ENCODE data around the gene PRAMEF5.
"Not testable (repeated sequence)": the region's sequence is repeated elsewhere in the genome, so short reads cannot be mapped to it uniquely, and the experiment has no call there.

GRCh38 chr1:13253898-13254297 is at the start of gene PRAMEF5:
- not testable (repeated sequence) for TF ChIP-seq CTCF (conservative IDR thresholded peaks at IDR 0.05 in 1 of 2, IDR thresholded peaks at IDR 0.05 in 1 of 2; ENCODE audit: extremely low read depth in 1 of 2, insufficient read depth in 1 of 2, low read depth in 1 of 2, low read length in 2 of 2); EZH2 (IDR thresholded peaks at IDR 0.05; ENCODE audit: borderline replicate concordance, low read length)

Data from mammary epithelial cell (primary cell).